Medulla oblongata (tissue), 1 donor: ENCODE data around the gene TLX1.

Source experiments
- DNase-seq: peaks from one replicate; pipeline ENCODE4 v3.0.0-alpha.2; 2015; ENCODE audit errors: extremely low spot score

Gene TLX1

DNA sequence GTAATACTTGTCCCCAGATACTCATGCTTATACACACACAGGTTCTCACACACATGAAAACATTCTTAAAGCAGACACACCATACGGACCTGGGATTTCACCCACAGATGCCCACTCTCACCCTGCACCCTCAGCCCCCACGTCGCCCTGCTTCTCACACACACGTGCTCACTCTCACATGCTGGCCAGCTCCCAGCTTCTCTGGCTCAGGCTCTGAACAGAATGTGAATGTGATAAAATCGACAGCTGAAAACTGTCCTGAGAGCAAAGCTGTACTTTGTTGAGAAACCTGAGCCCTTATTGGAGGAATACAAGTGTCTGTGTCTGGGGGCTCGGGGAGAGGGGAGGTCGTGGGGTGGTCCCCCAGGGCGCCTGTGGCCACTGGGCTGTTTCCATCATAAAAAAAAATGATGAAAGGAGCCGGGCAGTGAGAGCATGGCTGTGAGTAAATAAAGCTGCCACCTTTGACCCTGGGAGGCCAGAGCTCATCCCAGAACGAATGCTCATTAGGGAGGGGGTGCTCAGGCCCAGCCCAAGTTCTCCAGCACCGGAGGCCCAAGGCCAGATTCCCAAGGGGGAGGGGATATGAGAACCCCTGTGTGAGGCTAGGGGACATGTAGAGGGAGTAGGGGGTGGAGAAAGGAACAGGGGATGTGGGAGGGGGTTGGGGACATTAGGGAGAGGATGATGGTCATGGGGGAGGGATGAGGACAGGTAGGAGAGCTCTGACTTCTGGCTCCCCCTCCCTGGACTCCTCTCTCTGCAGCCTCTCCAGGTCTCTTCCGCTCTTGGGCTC lies 18.1 kb upstream of the TLX1 start:
- DNase-seq: no peak

DNA sequence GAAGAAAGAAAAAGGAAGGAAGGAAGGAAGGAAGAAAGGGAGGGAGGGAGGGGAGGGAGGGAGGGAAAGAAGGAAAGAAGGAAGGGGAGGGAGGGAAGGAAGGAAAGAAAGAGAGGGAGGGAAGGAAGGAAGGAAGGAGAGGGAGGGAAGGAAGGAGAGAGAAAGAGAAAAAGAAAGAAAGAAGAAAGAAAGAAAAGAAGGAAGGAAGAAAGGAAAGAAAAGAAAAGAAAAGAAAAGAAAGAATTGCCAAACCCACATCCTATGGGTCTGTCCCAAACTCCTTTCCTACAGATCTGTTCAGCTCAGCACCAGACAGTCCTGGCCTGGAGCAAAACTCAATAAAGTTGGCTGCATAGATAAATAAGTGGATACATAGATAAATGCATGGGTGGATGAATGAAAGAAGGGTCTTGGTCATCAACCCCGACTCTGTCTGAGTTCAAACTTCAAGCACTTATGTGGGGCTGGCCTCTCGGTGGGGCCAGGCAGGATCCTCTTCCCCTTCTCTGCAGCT lies 17.2 kb upstream of the TLX1 start:
- no peak for DNase-seq

DNA sequence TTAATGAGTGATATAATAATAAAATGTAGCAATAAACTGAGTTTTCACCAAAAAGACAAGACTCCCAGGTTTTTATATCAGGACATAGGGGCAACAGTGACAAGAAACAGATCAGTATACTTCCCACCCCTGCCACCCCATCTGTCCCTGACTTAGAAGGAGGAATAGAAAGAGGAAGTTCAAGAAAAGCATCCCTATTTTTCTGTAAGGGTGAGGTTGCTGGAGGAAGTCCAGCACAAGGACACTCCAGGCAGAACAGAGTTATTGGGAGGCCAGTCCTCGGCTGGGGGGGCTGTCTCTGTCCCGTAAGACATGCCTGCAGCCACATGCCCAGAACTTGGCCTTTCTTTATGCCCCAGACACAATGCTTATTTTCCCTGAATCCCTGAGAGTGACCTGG lies 16.5 kb upstream of the TLX1 start:
- peak; percentile 13 for DNase-seq

DNA sequence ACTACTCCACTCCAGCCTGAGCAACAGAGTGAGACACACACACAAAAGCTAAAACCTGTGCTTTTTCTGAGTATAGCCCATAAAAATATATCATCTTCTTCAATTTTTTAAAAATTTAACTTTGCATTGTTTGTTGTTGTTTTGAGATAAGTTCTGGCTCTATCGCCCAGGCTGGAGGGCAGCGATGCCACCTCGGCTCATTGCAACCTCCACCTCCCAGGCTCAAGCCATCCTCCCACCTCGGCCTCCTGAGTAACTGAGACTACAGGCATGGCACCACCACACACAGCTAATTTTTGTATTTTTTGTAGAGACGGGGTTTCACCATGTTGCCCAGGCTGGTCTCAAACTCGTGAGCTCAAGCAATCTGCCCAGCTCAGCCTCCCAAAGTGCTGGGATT lies 14.3 kb upstream of the TLX1 start:
- DNase-seq: no peak

DNA sequence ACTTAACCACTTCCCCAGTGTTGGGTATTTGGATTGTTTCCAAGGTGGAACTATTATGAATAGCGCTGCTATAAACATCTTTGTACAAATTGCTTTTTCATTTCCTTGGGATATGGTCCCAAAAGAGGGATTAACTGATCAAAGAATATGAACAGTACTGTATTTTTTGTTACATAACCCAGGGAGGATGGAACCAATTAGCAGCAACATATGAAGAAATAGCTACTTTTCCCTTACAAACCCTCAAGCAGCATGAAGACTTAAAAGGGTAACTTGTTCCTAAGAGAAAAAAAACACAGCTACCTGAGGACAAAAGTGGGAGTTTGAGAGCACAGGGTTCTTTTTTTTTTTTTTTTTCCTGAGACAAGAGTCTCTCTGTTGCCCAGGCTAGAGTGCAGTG lies 13.1 kb upstream of the TLX1 start:
- DNase-seq: no peak

DNA sequence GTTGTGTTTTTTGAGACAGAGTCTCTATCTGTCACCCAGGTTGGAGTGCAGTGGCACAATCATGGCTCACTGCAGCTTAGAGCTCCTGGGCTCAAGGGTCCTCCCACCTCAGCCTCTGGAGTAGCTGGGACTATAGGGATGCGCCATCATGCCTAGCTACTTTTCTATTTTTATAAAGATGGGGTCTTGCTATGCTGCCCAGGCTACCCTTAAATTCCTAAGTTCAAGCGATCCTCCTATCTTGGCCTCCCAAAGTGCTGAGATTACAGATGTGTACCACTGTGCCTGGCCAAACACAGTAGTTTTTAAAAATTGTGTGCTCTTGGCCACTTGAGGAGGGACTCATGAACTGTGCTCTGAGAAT lies 10.6 kb upstream of the TLX1 start:
- no peak for DNase-seq

DNA sequence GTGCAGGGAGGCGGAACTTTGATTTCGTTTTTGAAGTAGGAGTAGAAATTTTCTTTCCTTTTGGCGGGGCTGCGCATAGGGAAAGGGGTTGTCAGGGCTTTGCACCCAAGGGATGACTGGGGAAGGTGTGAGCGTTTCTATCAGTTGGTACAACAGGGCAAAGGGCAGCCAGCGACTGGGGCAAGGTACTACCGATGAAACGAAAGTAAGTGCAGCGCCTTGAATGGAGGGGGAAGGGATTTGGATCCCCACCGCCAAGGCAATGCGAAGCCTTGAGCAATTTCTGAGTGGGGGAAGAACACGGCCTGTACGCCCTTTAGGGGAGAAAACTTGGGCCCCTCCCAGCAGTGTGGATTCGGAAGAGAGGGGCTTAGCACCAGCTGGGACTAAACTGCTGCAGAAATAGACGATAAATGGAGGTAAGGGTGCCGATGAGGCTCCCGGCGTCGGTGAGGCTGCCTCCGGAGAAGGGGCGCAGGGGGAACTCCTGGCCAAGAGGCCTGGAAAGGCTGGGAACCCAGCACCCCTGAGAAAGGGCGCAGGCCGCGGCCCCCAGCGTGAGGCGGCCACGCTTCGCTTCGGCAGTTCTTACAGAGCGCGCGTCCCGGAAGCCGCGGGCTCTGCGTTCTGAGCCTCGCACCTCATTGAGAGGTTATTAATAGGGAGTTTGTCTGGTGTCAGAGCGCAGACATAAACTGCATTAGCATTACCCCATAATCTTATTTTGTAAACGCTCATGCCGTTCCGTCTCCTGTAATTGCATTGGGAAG lies 10.0 kb upstream of the TLX1 start:
- no peak for DNase-seq

DNA sequence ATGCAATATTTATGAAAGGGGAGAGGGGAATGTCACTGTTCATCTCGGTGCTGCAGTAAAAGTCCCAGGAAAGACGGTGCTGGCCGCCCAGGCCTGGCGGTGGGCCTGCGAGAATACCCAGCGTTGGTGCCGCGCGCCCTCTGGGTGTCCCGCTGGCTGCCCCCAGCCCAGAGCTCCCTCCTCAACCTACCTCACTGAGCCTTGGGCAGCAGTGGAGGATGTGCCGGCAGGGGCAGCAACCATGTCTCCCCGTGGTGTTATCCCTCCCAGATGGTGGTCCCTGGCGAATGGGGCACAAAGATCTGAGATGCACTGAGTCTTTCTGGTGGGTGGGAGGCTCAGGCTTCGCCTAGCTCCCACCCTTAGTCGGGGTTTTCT lies 9.5 kb upstream of the TLX1 start:
- no peak for DNase-seq

- DNase-seq: no peak
These were observed 8.6 kb upstream of the TLX1 start for GRCh38 chr10:101122270-101123084.

GRCh38 chr10:101123085-101123814 lies 7.8 kb upstream of the TLX1 start:
- no peak for DNase-seq

DNA sequence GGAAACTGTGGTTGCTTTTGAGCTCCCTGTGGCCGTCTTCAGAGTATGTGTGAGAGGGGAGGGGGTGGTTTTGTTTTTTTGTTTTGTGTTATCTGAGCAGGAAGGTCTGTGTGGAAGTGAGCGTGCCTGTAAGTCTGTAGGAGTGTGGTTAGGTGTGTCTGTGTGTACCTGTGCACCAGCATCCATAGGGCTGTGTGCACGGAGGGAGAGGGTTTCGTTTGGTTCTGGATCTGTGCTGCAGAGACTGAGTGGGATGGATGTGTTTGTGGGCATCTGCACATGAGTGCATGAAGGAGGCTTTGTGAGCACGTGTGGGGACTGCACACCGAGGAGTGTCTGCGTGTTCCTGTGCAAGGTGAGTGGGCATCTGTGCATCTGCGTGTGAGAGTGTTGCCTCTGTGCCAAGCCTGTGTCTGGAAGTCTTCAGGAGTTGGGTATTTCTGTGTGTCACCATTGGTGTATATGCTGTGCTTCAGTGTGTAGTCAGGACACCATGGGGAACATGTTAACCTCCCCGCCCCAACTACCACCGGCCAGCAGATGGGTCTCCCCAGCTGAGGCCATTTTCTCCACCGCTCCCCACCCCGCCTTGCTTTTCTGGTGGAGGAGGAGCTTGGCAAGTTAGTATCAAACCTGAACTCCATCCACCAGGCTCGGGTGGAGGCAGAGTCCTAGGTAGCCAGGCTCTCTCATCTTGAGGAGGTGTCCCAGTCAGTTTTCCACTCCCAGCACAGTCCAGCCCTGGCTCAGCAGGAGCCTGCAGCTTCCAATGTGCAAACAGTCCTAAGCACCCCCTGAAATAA lies 7.1 kb upstream of the TLX1 start:
- DNase-seq: no peak

- no peak for DNase-seq
These were observed 6.2 kb upstream of the TLX1 start for GRCh38 chr10:101124933-101125332.

DNA sequence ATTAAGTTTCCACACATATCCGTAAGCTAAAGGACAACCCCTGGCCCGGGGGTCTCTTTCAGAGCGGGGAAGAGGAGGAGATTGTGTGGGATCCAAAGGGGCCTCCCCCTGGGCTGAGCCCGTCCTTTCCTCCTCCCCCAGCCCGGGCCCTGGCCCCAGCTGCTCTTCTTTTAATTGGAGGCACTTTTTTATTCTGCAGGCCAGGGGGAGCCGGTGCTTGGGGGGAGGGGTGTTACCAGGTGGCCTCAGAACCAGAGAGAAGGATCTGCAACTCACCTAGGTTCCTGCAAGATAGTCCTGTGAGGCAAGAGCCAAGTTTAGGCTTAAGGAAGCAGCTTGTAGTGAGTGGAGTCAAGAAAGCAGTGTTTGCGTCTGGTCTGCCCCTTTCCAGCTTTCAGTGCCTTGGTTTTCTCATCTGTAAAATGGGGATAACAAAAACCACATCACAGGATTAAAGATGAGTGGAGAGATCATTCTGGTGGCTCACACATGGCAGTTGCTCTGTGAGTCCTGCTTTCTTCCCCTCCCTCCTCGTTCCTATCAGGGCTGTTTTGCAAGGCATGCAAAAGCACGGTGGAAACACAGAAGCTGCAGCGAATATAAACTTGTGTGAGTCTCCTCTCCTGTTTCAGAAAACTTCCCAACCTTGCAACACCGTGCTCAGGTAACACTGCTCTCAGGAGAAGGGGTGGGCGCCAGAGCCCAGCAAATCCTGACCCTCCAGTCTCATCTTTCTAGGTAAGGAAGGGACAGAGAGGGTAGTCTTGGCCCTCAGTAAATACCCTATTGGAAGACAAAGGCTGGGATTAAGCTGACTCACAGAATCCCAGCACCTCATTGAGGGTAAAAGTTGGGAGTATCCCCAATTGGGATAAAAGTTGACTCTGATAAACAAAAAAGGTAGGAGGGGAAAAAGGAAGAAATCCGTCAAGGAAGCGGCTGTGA lies 4.1 kb upstream of the TLX1 start:
- no peak for DNase-seq

GRCh38 chr10:101130141-101130540 lies 959 bp upstream of the TLX1 start:
- no peak for DNase-seq

GRCh38 chr10:101131962-101132635 lies 999 bp downstream of the TLX1 start:
- no peak for DNase-seq

- DNase-seq: no peak
These were observed 1.8 kb downstream of the TLX1 start for GRCh38 chr10:101132636-101133473.

- no peak for DNase-seq
These were observed 2.6 kb downstream of the TLX1 start for GRCh38 chr10:101133489-101134298.
